Ovary (tissue), 10 donors: Measurements from ENCODE around the gene NYAP2. TPM values are rescaled to one million over a fixed set of nuclear protein-coding genes. Genes with fewer than 3 reads are reported as not detected.

Source experiments
- DNase-seq, 5 donors: peaks; one replicate each; pipeline ENCODE4 v3.0.0-alpha.2; 2019 to 2020
- H3K27ac ChIP-seq, 2 donors: fragments of 200-600 bp; one replicate each; pipeline versions ENCODE4 v1.5.1 to v1.8.0; 2019 to 2022
- H3K27me3 ChIP-seq: fragments of 200-600 bp; one replicate; pipeline ENCODE4 v1.8.0; 2022
- H3K36me3 ChIP-seq: fragments of 200-600 bp; sonication (generic); one replicate; pipeline ENCODE4 v1.5.1; 2019
- H3K4me1 ChIP-seq: one replicate; pipeline ENCODE4 v1.8.1; 2013; ENCODE audit warnings: mild to moderate bottlenecking, moderate library complexity; ENCODE audit not compliant: insufficient read depth
- H3K4me3 ChIP-seq: fragments of 200-600 bp; sonication (generic); one replicate; pipeline ENCODE4 v1.5.1; 2017
- H3K9me3 ChIP-seq, 2 donors: fragments of 200-600 bp in 1 of 2; sonication (generic) in 1 of 2; one replicate each; pipeline versions ENCODE4 v1.5.1 to v1.8.1; 2013 to 2019; ENCODE audit warnings: mild to moderate bottlenecking in 1 of 2, moderate library complexity in 1 of 2
- CTCF ChIP-seq, 3 donors: fragments of 450-650 bp in 2 of 3; fragments of 200-600 bp in 1 of 3; IDR thresholded peaks; one replicate each; pipeline versions ENCODE4 v1.5.1 to v1.8.0; 2016 to 2022; ENCODE audit warnings: antibody characterized with exemption in 3 of 3, mild to moderate bottlenecking in 1 of 3
- EP300 ChIP-seq: sonication (generic); formaldehyde crosslinking; IDR thresholded peaks from one replicate; pipeline ENCODE4 v1.6.1; 2017; ENCODE audit warnings: antibody characterized with exemption
- POLR2A ChIP-seq: fragments of 450-650 bp; IDR thresholded peaks from one replicate; pipeline ENCODE4 v1.6.1; 2017; ENCODE audit warnings: antibody characterized with exemption, mild to moderate bottlenecking, moderate library complexity
- WGBS, 3 donors: extraction: QIAGEN DNeasy Blood & Tissue Kit in 1 of 3; methylation state at CpG; one replicate each; pipeline versions ENCODE4 v1.1.5 to v1.1.7; 2013 to 2017; 5-methylcytosine and 5-hydroxymethylcytosine counted together
- intact Hi-C, 4 donors: fragments of 100-400 bp; cut with DNase I; formaldehyde crosslinking; loops; one replicate each; pipeline versions ENCODE4 v1.11.0 to v1.15.1; 2022 to 2023
- long read RNA-seq, 3 donors: library from polyadenylated mRNA in 2 of 3; unstranded in 2 of 3; transcript quantifications; one replicate each; pipeline ENCODE4 v2.0.0 and lab custom pipeline, GENCODE V29; 2021 to 2026
- polyA plus RNA-seq, 2 donors: library from polyadenylated mRNA; stranded (reverse); fragments of 200-250 nt in 1 of 2; fragments of 350-450 nt in 1 of 2; fragmentation: Illumina TruSeq in 1 of 2; extraction: RNeasy Lipid Tissue Mini Kit (QIAGEN cat#74804) in 1 of 2; gene quantifications; one replicate each; pipeline ENCODE4 v1.2.3, GENCODE V29; 2013 to 2014
- total RNA-seq, 7 donors: library from RNA; depleted of rRNA in 2 of 7; stranded (reverse); fragments of >200 nt in 2 of 7; fragmentation: NEBNext Ultra II Directional in 3 of 7; extraction: Animal tissue kit (Norgen Biotek cat#: 25700) in 3 of 7; gene quantifications; one replicate each; pipeline versions ENCODE4 v1.1.0 to v1.2.4, GENCODE V29; 2016 to 2023
- donor health status: DM: no; HTN: no; CAD: no; lungs with moderate emphysema.
- donor health status: DM: no; HTN: no; CAD: no.
- donor health status: Bipolar disorder and iron deficiency.
- donor health status: DM: yes; HTN: yes; CAD: no.
- donor health status: DM: no; HTN: no; CAD: no.
- donor health status: DM: yes; HTN: yes; CAD: no.

NYAP2 gene
- total RNA-seq, result under 1 TPM in 1 of 7 donors, not detected in 6; 0.13 TPM
- under 1 TPM in 1 of 2 donors, not detected in 1; 0.10 TPM for polyA plus RNA-seq
- long read RNA-seq, donor 1, result 0 reads
- long read RNA-seq, donor 2, result 0 reads
- long read RNA-seq, donor 3, result 0 reads

- H3K36me3 ChIP-seq, result no peaks in the 10 kb centered on the region
- H3K27me3 ChIP-seq, result no peaks in the 10 kb centered on the region
- 46 to 54% (median 50%) methylated on average over 5 of the region's 5 CpGs for WGBS, 3 donors
- H3K9me3 ChIP-seq, result no peaks in the 10 kb centered on the region
- intact Hi-C loops, result no loop called here
- DNase-seq, result no peak
- TF ChIP-seq EP300, result no peak
- no peak for TF ChIP-seq POLR2A
- TF ChIP-seq CTCF (IDR thresholded peaks at IDR 0.05), result no peak
- no peaks in the 10 kb centered on the region for H3K4me1 ChIP-seq
- H3K27ac ChIP-seq, result no peak within 1 kb of the TSS
- no peak within 1 kb of the TSS for H3K4me3 ChIP-seq
Observed at GRCh38 chr2:225399504-225399903, at the start of gene NYAP2. Gene NYAP2, plus strand, starts transcription at chr2:225399710. Its CDS starts 9,171 bp downstream, at chr2:225408881.

GRCh38 chr2:225353579-225354085 is 45.9 kb upstream of the NYAP2 start:
- Histone ChIP-seq H3K4me1 (no peaks in the 10 kb centered on the region), H3K4me3 (no peak overlapping the region), H3K9me3 (no peaks in the 10 kb centered on the region), H3K36me3 (no peaks in the 10 kb centered on the region), H3K27me3 (no peaks in the 10 kb centered on the region), H3K27ac (no peak overlapping the region)
- WGBS, 3 donors, result 81 to 89% (median 83%) methylated on average over 1 of the region's 1 CpG
- TF ChIP-seq CTCF (IDR thresholded peaks at IDR 0.05), result no peak
- no peak for TF ChIP-seq EP300
- no peak for TF ChIP-seq POLR2A
- intact Hi-C loops, result no loop called here
- no peak for DNase-seq

GRCh38 chr2:225354281-225354774 is 45.2 kb upstream of the NYAP2 start:
- H3K9me3 ChIP-seq, result no peaks in the 10 kb centered on the region
- no peak for DNase-seq
- TF ChIP-seq EP300 (no peak), POLR2A (no peak), CTCF (IDR thresholded peaks at IDR 0.05) (no peak)
- 9 to 15% (median 13%) methylated on average over 3 of the region's 3 CpGs for WGBS, 3 donors
- no peak overlapping the region for H3K27ac ChIP-seq
- intact Hi-C loops, result no loop called here
- H3K27me3 ChIP-seq, result no peaks in the 10 kb centered on the region
- H3K36me3 ChIP-seq, result no peaks in the 10 kb centered on the region
- no peak overlapping the region for H3K4me3 ChIP-seq
- H3K4me1 ChIP-seq, result no peaks in the 10 kb centered on the region

- Histone ChIP-seq H3K36me3 (no peaks in the 10 kb centered on the region), H3K27me3 (no peaks in the 10 kb centered on the region), H3K27ac (no peak overlapping the region), H3K4me3 (no peak overlapping the region), H3K4me1 (no peaks in the 10 kb centered on the region), H3K9me3 (no peaks in the 10 kb centered on the region)
- DNase-seq, result no peak
- WGBS, 3 donors, result 71 to 81% (median 73%) methylated on average over 3 of the region's 3 CpGs
- intact Hi-C loops, result no loop called here
- no peak for TF ChIP-seq CTCF (IDR thresholded peaks at IDR 0.05)
- TF ChIP-seq POLR2A, result no peak
- no peak for TF ChIP-seq EP300
Observed at GRCh38 chr2:225355788-225356187, 43.7 kb upstream of the NYAP2 start.
